GM21737 (cell line): ENCODE results near the gene PFKFB3.
"Not testable (repeated sequence)": the region's sequence is repeated elsewhere in the genome, so short reads cannot be mapped to it uniquely, and the experiment has no call there.

Experiments used
- ATAC-seq: cut with Tn5 transposase; IDR thresholded peaks from one replicate; pipeline ENCODE4 v1.9.1; 2021; ENCODE audit warnings: mild to moderate bottlenecking, moderate library complexity; ENCODE audit not compliant: unreplicated experiment

PFKFB3 gene

DNA sequence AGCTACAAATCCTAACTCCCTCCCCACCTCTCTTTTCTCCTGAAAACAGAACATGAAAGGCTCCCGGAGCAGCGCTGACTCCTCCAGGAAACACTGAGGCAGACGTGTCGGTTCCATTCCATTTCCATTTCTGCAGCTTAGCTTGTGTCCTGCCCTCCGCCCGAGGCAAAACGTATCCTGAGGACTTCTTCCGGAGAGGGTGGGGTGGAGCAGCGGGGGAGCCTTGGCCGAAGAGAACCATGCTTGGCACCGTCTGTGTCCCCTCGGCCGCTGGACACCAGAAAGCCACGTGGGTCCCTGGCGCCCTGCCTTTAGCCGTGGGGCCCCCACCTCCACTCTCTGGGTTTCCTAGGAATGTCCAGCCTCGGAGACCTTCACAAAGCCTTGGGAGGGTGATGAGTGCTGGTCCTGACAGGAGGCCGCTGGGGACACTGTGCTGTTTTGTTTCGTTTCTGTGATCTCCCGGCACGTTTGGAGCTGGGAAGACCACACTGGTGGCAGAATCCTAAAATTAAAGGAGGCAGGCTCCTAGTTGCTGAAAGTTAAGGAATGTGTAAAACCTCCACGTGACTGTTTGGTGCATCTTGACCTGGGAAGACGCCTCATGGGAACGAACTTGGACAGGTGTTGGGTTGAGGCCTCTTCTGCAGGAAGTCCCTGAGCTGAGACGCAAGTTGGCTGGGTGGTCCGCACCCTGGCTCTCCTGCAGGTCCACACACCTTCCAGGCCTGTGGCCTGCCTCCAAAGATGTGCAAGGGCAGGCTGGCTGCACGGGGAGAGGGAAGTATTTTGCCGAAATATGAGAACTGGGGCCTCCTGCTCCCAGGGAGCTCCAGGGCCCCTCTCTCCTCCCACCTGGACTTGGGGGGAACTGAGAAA, 30.4 kb downstream of the PFKFB3 start:
- ATAC-seq, result no peak

DNA sequence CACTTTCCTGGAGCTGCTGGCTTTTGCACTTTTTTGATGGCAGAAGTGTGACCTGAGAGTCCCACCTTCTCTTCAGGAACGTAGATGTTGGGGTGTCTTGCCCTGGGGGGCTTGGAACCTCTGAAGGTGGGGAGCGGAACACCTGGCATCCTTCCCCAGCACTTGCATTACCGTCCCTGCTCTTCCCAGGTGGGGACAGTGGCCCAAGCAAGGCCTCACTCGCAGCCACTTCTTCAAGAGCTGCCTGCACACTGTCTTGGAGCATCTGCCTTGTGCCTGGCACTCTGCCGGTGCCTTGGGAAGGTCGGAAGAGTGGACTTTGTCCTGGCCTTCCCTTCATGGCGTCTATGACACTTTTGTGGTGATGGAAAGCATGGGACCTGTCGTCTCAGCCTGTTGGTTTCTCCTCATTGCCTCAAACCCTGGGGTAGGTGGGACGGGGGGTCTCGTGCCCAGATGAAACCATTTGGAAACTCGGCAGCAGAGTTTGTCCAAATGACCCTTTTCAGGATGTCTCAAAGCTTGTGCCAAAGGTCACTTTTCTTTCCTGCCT, 31.1 kb downstream of the PFKFB3 start:
- ATAC-seq, result no peak

DNA sequence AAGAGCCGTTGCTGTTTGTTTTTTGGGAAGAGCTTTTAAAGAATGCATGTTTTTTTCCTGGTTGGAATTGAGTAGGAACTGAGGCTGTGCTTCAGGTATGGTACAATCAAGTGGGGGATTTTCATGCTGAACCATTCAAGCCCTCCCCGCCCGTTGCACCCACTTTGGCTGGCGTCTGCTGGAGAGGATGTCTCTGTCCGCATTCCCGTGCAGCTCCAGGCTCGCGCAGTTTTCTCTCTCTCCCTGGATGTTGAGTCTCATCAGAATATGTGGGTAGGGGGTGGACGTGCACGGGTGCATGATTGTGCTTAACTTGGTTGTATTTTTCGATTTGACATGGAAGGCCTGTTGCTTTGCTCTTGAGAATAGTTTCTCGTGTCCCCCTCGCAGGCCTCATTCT, 31.6 kb downstream of the PFKFB3 start:
- no peak for ATAC-seq

DNA sequence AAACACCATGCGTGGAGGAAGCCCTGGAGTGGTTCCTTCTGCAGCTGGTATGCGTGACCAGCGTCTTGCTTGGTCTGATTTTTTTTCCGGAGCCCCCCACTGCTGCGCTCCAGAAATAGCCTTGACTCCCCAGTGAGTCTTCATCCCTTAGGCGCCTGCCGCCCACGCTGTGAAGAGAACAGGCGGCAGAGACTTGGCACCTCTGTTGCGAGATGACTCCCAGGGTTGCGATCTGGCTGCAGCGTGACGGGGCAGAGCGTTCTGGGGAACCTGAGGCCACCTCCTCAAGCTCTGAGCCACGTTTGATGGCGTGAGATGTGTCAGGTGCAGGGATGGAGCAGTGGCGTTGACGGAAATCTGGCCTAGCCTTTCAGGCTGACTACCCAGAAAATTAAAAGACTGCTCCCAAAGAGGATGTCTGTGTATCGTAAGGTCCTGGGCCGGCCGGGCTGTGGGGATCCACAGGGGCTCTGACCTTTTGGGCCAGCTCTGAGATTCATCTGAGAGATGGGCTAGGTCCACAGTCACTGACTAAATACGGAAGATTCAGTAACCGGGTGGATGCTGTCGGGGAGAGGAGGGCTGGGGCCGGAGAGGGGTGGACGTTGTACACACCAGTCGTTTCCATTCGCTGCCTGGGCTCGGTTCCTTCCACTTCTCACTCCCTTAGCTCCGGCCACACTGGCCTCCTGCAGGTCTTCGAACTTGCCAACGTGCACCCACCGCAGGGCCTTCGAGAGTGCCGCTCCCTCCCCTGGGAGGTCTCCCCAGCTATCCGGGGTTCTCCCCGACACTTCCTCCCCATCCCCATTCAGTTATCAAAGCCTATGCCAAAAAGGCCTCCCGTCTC, 33.8 kb downstream of the PFKFB3 start:
- ATAC-seq, result no peak

DNA sequence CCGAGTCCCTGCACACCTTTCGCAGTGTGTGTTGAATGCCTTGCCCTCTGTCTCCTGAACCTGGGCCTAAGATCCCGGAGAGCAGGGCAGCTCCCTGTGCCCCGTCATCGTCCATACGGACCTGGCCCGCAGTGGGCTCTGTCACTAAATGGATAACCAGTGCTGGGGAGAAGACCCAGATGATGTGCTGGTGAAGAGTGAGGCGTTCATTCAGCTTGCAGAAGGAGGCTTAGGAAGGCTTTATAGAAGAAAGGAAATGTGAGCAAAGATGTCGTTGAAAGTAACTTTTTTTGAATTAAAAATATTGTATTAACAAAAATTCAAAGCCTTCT, 34.4 kb downstream of the PFKFB3 start:
- no peak for ATAC-seq

DNA sequence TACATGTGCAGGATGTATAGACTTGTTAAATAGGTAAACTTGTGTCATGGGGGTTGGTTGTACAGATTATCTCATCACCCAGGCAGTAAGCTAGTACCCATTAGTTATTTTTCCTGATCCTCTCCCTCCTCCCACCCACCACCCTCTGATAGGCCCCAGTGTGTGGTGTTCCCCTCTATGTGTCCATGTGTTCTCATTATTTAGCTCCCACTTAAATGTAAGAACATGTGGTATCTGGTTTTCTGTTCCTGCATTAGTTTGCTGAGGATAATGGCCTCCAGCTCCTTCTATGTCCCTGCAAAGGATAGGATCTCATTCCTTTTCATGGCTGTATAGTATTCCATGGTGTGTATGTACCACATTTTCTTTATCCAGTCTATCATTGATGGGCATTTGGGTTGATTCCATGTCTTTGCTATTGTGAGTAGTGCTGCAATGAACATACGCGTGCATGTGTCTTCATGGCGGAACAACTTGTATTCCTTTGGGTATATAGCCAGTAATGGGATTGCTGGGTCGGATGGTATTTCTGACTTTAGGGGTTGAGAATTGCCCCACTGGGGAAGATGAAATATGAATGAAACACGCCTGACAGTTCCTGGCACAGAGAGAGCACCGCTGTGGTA, 36.0 kb downstream of the PFKFB3 start:
- ATAC-seq, result not testable (repeated sequence)

DNA sequence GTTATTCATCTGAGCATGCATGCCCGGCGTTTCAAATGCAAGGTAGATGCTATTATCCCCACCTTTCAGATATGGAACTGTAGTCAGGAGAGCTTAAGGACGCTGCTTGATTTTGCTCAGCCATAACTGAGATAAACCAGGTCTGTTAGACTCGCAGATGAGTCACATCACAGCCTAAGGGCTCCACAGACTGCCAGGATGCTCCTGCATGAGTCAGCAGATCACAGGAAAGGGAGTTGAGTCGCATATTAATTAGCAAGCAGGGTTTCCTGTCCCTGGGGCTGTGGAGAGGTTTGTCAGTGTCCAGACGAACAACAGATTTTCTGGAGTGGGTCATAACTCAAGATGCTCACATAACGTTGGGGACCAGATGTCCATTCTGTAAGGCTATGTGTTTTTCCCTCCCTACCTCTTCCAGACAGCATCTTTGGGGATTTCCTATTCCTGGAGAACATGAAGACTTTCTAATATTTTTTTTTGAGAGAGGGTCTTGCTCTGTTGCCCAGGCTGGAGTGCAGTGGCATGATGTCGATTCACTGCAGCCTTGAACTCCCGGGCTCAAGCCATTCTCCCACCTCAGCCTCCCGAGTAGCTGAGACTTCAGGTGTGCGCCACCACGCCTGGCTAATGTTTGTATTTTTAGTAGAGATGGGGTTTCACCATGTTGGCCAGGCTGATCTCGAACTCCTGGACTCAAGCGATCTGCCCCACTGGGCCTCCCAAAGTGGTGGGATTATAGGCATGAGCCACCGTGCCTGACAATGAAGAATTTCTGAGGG, 36.7 kb downstream of the PFKFB3 start:
- ATAC-seq, result no peak

DNA sequence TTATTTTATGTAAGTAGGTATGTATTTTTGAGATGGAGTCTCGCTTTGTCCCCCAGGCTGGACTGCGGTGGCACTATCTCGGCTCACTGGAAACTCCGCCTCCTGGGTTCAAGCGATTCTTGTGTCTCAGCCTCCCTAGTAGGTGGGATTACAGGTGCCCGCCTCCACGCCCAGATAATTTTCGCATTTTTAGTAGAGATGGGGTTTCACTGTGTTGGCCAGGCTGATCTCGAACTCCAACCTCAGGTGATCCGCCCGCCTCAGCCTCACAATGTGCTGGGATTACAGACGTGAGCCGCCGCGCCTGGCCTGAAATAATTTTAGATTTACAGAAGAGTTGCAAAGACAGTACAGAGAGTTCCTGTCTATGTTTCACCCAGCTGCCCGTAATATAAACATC, 37.5 kb downstream of the PFKFB3 start:
- ATAC-seq, result no peak

DNA sequence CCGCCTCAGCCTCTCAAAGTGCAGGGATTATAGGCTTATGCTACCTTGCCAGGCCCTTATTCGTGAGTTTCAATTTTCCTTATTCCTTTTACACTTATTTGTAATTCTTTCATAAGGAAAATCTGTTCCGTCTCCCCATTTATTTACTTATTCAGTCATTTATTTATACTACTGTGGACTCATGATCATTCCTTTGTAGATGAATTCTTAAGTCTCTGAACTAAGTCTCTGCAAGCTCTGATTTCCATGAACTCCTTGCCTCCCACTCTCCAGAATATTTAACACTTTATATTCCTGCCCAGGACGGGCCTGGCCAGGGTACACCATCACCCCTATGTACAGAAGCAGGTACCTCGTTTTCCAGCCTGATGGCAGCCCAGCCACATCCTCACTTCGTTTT, 39.4 kb downstream of the PFKFB3 start:
- no peak for ATAC-seq

DNA sequence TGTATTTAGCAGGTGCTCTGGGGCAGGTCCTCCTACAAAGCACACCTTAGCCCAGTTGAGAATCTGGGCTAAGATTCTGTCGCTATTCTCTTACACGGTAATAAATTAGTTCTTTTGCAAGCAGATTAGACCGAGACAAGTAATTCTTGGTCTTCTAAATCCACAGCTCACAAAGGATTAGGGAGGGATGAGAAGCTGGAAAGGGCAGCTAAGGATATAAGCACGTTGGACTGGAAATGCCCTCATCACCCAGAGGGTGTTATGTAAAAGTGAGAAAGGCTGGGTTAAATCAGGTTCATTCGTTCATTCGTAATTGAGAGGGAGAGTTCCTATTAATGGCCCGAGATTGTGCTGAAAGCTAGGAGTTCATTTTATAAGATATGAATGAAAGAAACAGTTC, 41.8 kb downstream of the PFKFB3 start:
- no peak for ATAC-seq

DNA sequence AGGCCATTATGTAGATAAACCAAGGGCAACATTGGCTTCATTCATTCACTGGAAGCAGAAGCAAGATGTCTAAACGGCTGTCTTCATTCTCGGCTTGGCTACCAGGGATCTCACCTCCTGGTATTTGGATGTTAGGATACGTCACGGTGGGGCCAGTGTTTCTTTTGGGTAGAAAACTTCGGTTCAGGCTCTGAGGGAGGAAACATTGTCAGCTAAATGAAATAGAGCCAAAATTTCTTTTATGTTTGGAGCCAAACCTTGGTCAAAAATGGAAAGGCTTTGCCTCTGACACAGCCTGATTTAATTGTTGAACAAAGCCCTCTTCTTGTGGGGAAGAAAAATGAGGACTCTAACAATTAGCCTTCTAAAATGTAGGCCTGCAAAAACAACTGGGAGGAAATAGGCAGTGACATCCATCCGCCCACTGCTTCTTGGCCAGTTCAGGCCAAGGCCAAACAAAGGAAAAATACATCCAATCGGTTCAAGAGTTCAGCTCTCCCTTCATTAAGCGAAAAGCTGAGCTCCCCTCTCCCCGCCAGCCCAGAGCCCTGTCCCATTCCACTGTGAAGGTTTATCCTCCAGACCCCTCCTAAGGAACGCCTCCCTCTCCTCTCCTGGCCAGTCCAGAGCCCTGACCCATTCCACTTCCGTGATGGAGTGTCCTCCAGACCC, 44.4 kb downstream of the PFKFB3 start:
- no peak for ATAC-seq

DNA sequence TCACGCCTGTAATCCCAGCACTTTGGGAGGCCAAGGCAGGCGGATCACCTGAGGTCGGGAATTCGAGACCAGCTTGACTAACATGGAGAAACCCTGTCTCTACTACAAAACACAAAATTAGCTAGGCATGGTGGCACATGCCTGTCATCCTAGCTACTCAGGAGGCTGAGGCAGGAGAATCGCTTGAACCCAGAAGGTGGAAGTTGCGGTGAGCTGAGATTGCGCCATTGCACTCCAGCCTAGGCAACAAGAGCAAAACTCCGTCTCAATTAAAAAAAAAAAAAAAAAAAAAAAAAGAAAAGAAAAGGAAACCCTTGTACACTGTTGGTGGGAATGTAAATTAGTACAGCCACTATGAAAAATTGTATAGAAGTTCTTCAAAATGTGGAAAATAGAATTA, 46.2 kb downstream of the PFKFB3 start:
- not testable (repeated sequence) for ATAC-seq

DNA sequence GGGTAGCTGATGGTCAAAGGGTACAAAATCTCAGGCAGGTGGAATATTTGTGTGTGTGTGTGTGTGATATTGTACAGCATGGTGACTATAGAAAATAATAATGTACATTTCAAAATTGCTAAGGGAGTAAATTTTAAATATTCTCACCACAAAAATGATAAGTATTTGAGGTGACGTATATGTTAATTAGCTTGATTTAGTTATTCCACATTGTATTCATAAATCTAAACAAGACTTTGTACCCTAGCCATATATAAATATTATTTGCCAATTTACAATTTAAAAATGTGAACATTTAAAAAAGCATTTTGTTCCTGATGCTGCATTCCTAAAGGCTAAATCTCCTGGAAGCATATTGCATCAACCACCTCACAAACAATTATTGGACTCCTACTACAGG, 47.0 kb downstream of the PFKFB3 start:
- no peak for ATAC-seq

DNA sequence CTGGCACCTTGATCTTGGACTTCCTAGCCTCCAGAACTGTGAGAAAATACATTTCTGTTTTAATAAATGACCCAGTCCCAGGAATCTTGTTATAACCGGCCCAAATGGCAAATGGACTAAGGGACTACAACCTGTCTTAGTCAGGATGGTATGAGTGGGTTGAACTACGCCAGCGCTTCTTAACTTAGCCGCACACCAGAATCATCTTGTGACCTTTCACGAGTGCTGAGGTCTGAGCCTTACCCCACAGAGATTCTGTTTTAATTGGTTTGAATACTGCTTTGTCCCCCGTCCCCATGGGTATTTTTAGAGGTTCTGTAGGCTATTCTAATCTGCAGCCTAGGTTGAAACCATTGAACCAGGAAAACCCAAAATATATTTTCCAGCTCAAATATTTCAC, 48.0 kb downstream of the PFKFB3 start:
- no peak for ATAC-seq

DNA sequence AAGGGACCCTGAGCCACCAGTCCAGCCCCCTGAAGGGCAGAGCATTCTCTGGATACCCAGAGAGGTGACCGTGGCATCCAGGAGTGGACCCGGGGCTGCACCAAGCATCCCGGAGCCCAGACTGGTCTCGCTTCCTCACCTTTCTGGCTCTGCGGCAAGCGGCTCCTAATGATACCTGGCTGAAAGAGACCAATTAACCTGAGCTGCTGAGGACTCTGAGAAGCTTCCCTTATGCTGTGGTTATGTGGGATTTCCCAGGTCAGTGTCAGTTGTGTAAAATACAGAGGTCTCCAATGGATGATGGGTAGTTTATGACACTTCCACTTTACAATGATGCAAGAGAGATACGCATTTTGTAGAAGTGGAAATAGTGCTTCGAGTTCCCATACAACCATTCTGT, 51.5 kb downstream of the PFKFB3 start:
- no peak for ATAC-seq

DNA sequence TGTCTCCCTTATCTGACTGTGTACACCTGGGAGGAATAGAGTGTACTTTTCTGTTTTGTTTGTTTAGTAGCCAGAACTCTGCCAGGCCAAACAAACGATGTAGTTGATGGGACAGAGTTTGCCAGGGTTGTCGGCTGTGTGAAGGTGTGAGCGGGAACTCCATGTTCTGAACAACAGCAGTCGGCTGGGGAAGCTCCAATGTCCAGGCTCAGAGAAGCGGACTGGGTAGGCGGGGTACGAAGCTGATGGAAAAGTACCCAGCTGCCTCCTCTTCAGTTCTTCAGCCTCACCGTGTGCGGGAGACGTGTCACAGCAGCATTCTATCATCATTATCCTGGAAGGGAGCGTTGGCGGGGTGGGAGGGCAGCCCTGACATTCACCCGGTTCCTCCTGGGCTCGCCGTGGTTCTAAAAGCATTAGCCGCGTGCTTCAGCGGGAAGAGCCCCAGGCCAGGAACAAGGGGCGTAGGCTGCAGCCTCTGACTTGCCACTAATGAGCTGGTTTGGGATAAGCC, 52.9 kb downstream of the PFKFB3 start:
- no peak for ATAC-seq

DNA sequence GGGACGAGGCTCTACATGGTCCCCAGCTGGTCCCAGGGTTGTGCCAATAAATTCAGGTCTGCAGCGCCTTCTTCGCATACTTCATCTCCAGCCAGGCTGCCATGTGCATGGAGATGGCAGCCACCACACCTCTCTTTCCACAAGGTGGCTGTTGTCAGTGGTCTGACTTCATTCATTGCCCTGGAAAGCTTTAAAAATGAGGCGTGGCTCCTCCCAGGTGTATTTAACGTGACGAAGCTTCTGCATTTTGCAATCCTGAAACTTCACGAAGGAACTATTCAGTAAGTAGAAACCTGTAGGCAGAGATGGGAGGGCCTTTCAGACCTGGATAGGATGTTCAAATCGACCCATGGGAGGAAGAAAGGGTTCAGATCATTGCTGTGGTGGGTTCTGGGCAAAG, 53.7 kb downstream of the PFKFB3 start:
- ATAC-seq, result no peak

DNA sequence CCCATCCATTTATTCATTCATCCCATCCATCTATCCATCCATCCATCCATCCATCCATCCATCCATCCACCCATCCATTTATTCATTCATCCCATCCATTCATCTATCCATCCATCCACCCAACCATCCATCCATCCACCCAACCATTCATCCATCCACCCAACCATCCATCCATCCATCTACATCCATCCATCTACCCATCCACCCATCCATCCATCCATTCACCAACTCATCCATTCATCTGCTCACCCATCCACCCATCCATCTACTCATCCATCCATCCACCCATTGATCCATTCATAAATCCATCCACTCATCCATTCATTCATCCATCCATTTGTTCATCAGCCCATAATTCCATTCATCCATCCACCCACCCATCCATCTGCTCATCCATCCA, 56.4 kb downstream of the PFKFB3 start:
- no peak for ATAC-seq

DNA sequence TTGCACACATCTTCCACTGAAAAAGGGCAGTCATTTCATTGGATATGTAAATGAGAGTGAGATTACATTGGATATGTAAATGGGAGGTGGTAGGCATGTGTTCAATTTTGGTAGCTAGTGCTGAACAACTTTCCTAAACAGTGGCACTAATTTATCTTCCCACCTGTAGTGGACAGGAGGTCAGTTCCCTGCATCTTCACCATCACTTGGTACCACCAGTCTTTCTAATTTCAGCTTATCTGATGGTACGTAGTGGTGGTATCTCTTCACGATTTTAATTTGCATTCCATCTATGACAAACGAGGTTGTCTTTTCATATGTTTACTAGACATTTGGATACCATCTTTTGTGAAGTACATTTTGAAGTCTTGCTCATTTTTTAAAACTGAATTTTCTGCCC, 58.1 kb downstream of the PFKFB3 start:
- ATAC-seq, result no peak

DNA sequence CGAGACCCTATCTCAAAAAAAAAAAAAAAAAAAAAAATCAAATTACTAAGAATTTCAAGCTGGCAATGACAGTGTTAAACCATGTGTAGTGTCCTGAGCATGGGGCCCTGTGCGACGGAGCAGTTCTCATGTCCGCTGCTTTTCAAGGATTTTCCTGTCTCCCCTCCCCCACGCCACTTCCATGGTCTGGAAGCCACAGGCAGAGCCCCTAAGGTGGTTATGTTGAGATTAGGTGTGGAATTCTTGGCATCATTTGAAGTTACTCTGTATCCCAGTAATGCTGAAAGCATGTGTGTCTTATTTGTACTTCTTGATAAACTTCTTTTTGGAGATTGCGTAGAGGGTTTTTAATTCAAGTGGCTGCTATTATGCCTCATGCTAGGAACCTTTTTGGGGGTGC, 65.2 kb downstream of the PFKFB3 start:
- ATAC-seq, result no peak
